Measurements from ENCODE around the gene CHRNE.

DNA sequence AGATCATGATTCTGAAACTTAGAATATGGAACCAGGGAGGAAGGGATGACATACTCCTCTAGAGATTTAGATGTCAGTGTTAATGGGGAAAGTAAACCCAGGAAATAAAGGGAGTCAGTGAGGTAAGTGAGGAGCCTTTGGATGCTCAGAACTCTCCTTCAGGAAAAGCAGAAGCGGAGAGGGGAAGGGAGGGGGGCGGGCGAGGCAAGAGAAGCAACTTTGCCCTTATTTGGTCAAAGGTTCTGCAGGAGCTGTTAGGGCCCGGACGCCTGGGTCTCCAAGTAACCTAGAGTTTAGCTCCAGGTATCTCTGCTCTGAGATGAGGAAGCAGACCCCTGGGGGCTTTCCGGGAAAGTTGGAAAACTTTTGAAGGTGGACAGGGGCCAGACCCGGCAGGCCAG lies 44.1 kb upstream of the CHRNE start:
- TF ChIP-seq, protein P1, sequence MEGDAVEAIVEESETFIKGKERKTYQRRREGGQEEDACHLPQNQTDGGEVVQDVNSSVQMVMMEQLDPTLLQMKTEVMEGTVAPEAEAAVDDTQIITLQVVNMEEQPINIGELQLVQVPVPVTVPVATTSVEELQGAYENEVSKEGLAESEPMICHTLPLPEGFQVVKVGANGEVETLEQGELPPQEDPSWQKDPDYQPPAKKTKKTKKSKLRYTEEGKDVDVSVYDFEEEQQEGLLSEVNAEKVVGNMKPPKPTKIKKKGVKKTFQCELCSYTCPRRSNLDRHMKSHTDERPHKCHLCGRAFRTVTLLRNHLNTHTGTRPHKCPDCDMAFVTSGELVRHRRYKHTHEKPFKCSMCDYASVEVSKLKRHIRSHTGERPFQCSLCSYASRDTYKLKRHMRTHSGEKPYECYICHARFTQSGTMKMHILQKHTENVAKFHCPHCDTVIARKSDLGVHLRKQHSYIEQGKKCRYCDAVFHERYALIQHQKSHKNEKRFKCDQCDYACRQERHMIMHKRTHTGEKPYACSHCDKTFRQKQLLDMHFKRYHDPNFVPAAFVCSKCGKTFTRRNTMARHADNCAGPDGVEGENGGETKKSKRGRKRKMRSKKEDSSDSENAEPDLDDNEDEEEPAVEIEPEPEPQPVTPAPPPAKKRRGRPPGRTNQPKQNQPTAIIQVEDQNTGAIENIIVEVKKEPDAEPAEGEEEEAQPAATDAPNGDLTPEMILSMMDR (IDR thresholded peaks at IDR 0.05): no peak
- no peak for TF ChIP-seq POLR2A (IDR thresholded peaks at IDR 0.05)

Measured in adrenal gland (tissue), 5 donors.